GM12865 (cell line): Measurements from ENCODE around the gene SPACA1.
A peak's percentile ranks its signal among the peaks of the same experiment; 100 is the strongest.

Experiments used
- DNase-seq: peaks from one replicate; pipeline ENCODE4 v3.0.0; 2010; ENCODE audit warnings: low read depth
- H3K4me3 ChIP-seq: 2 replicates; pipeline ENCODE4 v1.5.1; 2011; ENCODE audit warnings: mild to moderate bottlenecking, low read depth, low read length, control low read depth
- TF ChIP-seq, protein P1 (sequence below): IDR thresholded peaks from 2 replicates; pipeline ENCODE4 v1.5.1; 2011; ENCODE audit warnings: low read length, control low read depth, low read depth, inconsistent platforms; ENCODE audit not compliant: insufficient read depth; ENCODE audit errors: missing control alignments

Gene SPACA1

GRCh38 chr6:88086792-88087191 lies 39.2 kb downstream of the SPACA1 start:
- DNase-seq = no peak
- H3K4me3 ChIP-seq = no peak overlapping the region
- TF ChIP-seq, protein P1, sequence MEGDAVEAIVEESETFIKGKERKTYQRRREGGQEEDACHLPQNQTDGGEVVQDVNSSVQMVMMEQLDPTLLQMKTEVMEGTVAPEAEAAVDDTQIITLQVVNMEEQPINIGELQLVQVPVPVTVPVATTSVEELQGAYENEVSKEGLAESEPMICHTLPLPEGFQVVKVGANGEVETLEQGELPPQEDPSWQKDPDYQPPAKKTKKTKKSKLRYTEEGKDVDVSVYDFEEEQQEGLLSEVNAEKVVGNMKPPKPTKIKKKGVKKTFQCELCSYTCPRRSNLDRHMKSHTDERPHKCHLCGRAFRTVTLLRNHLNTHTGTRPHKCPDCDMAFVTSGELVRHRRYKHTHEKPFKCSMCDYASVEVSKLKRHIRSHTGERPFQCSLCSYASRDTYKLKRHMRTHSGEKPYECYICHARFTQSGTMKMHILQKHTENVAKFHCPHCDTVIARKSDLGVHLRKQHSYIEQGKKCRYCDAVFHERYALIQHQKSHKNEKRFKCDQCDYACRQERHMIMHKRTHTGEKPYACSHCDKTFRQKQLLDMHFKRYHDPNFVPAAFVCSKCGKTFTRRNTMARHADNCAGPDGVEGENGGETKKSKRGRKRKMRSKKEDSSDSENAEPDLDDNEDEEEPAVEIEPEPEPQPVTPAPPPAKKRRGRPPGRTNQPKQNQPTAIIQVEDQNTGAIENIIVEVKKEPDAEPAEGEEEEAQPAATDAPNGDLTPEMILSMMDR = no peak

DNA sequence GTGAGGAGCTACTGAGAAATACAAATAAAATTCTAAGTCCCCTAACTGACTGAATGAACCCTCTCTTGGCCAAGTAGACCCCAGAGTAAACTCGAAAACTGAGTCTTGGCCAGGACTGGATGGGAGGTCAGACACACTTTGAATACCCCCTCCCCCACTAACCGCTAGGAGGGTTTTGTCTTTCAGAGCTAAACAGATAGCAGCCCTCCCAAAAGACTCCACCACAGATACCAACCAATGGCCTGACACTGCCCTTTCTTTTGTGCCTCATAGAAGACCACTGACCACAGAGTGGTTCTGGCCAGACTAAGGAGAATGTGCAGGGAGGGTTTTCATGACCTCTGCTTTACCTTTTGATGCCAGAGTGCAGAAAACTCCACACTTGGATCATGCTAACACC lies 42.1 kb downstream of the SPACA1 start:
- H3K4me3 ChIP-seq = no peak overlapping the region
- peak; percentile 4 for DNase-seq
- TF ChIP-seq, protein P1 = no peak

GRCh38 chr6:88105741-88106340 lies 58.2 kb downstream of the SPACA1 start:
- no peak overlapping the region for H3K4me3 ChIP-seq
- TF ChIP-seq, protein P1 = no peak
- DNase-seq = no peak

DNA sequence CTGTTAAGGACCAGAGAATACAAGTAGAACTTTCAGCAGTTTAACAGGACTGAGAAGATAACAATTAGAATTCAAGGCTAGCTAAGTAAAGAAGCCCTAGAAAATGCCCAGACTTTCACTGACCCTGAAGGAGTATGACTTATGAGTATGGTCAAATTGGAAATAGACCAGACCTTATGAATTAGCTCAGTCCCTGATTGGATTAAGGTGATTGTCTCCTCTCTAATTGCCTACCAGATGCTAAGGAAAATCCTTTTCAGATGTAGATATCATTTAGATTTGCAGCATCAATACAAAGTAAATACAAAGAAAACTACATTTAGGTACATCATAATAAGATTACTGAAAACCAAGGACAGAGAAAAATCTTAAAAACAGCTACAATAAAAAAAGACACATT lies 59.6 kb downstream of the SPACA1 start:
- no peak for DNase-seq
- TF ChIP-seq, protein P1 = no peak
- no peak overlapping the region for H3K4me3 ChIP-seq

GRCh38 chr6:88111991-88112390 lies 64.3 kb downstream of the SPACA1 start:
- no peak for DNase-seq
- H3K4me3 ChIP-seq = no peak overlapping the region
- TF ChIP-seq, protein P1 = no peak

DNA sequence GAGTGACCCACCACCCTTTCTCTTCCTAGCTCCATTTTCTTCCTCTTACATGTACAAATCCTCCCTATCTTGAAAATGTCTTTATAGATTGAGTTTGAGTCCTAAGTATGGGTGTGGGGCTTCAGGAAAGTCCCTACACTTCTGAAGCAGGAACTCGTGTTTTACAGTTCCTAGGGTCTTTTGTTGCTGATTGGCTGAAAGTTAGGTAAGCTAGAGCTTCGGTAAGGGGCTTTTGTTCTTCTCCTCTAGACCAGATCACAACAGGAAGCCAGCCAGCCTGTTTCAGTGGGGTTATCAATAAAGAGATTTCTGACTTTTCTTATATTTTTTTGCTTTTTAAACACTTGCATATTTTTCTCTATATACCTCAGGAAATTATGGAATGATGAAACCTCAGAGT lies 67.2 kb downstream of the SPACA1 start:
- TF ChIP-seq, protein P1 = no peak
- no peak overlapping the region for H3K4me3 ChIP-seq
- peak; percentile 50 for DNase-seq

- H3K4me3 ChIP-seq = no peak overlapping the region
- peak; percentile 26 for DNase-seq
- TF ChIP-seq, protein P1 = no peak
Observed at GRCh38 chr6:88115307-88115706, 67.7 kb downstream of the SPACA1 start.
